WTC11 (cell line): ENCODE measurements around the gene SYTL4.

Source experiments
- ATF3 ChIP-seq: sonication (generic); formaldehyde crosslinking; conservative IDR thresholded peaks from 2 replicates; pipeline ENCODE4 v1.8.1; 2022; ENCODE audit warnings: mild to moderate bottlenecking, missing genetic modification reagents
- CTCF ChIP-seq: fragments of 200-600 bp; IDR thresholded peaks from 2 replicates; pipeline ENCODE4 v1.8.0; 2022; ENCODE audit warnings: antibody characterized with exemption
- E2F4 ChIP-seq: sonication (generic); formaldehyde crosslinking; IDR thresholded peaks from 2 replicates; pipeline ENCODE4 v1.8.1; 2022; ENCODE audit warnings: low read depth, mild to moderate bottlenecking, moderate library complexity, missing genetic modification reagents, borderline replicate concordance
- ESRRA ChIP-seq: sonication (generic); formaldehyde crosslinking; IDR thresholded peaks from 2 replicates; pipeline ENCODE4 v1.8.1; 2022; ENCODE audit warnings: mild to moderate bottlenecking, missing genetic modification reagents, borderline replicate concordance
- FOXP1 ChIP-seq: sonication (generic); formaldehyde crosslinking; IDR thresholded peaks from 2 replicates; pipeline ENCODE4 v1.8.0; 2022; ENCODE audit warnings: missing genetic modification reagents, mild to moderate bottlenecking, moderate library complexity, borderline replicate concordance
- JAZF1 ChIP-seq: fragments of 250-450 bp; sonication (Bioruptor Pico); IDR thresholded peaks from 2 replicates; pipeline ENCODE4 v1.9.0; 2021; ENCODE audit warnings: moderate library complexity, mild to moderate bottlenecking, inconsistent platforms
- MAX ChIP-seq: sonication (generic); formaldehyde crosslinking; IDR thresholded peaks from 2 replicates; pipeline ENCODE4 v1.8.0; 2022; ENCODE audit warnings: mild to moderate bottlenecking, missing genetic modification reagents
- SP1 ChIP-seq: sonication (generic); formaldehyde crosslinking; conservative IDR thresholded peaks from 2 replicates; pipeline ENCODE4 v1.8.1; 2022; ENCODE audit warnings: missing genetic modification reagents
- STAT6 ChIP-seq: sonication (generic); formaldehyde crosslinking; conservative IDR thresholded peaks from 2 replicates; pipeline ENCODE4 v1.8.1; 2023; ENCODE audit warnings: mild to moderate bottlenecking, low read depth, missing genetic modification reagents, moderate library complexity
- USF1 ChIP-seq: sonication (generic); formaldehyde crosslinking; IDR thresholded peaks from 2 replicates; pipeline ENCODE4 v1.8.0; 2022; ENCODE audit warnings: mild to moderate bottlenecking, missing genetic modification reagents

- TF ChIP-seq CTCF (no peak), FOXP1 (no peak), E2F4 (CRISPR knock-in tag) (no peak), STAT6 (CRISPR knock-in tag) (no peak), MAX (no peak), JAZF1 (CRISPR knock-in tag) (no peak), ESRRA (CRISPR knock-in tag) (no peak), SP1 (CRISPR knock-in tag) (no peak), ATF3 (no peak), USF1 (CRISPR knock-in tag) (no peak)
Observed at GRCh38 chrX:100698551-100698950, 33.4 kb downstream of the SYTL4 start.
